Activated CD4-positive, alpha-beta T cell treated with anti-CD3 and anti-CD28 coated beads, Interleukin-2, amount 50 U/mL, for 16 hours (primary cell): Measurements from ENCODE around the gene SPATA13.
"Not testable (repeated sequence)": the region's sequence is repeated elsewhere in the genome, so short reads cannot be mapped to it uniquely, and the experiment has no call there.

Experiments
- DNase-seq: peaks from one replicate; pipeline ENCODE4 v3.0.0-alpha.2; 2020

The SPATA13 gene

DNA sequence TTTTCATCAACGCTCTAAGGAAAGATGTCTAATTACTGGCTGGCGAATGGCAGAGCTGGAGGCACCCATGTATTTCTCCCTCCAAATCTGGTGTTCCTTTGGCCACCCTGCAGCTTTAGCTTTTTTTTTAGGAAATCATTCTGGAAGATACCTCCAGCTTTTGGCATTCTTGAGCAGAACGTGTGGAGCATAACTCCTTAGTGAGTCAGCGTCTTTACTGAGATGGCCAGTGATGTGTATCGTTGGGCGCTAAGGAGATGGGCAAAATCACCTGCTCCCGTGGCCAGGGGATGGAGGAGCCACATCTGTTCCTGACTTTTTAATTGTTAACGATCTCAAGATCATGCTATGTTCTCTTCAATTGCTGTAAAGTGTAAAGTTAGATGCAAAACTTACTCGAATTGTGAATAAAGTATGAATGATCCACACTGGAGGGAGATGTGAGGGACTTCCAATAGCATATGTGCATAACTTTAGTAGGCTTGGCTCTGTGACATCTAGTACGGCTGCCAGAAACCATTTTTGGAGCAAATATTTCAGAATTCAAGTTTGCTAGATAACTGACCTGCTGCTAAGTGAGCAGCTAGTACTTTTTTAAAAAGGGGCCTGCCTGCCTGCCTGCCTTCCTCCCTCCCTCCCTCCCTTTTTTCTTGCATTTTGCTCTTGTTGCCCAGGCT lies 124.5 kb downstream of the SPATA13 start:
- no peak for DNase-seq

DNA sequence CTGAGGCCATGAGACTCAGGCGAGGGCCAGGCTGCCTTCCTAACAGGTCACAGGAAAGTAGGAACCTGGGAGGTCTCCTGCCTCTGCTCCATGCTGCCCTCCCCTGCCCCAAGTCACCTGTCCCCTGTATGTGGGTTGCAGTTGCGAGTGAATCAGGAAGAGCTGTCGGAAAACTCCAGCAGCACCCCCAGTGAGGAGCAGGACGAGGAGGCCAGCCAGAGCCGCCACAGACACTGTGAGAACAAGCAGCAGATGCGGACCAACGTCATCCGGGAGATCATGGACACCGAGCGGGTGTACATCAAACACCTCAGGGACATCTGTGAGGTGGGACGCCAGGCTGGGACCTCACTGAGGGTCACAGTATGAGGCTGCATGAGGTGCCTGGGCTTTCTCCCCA lies 126.1 kb downstream of the SPATA13 start:
- DNase-seq: no peak

DNA sequence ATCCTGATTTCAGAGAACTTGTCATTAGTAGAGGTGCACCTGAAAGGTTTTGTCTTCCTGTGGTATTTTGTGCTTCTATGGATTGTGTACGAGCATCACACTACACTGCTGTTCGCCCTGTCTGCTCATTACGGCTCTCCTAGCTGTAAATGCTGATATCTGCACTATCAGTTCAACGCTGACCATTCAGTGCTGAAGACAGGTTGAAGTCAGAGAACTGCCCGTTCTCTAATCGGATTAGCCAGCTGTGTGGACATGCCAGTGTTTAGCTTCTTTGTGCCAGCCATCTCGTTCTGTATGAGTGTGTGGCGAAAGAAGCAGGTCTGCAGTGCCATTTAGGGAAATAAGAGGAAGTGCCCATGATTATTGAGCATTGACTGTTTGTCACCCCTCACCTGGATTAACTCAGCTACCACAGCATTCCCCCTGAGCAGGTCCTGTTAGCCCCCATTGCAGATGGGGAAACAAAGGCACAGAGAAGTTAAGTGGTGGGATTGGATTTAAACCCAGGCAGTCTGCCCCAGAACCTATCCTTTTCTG lies 127.3 kb downstream of the SPATA13 start:
- DNase-seq: no peak

DNA sequence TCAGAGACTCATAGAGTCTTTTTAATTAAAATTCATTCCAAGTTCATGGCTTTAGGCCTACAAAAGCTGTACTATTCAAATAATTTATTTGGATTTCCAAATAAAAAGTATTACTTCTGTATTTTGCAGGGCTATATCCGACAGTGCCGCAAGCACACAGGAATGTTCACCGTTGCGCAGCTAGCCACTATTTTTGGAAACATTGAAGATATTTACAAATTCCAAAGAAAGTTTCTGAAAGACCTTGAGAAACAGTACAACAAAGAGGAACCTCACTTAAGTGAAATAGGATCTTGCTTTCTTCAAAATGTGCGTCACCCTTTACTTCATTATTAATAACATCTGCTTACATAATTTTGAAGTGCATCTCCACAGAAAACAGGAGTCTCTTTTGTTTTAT lies 128.3 kb downstream of the SPATA13 start:
- DNase-seq: no peak

DNA sequence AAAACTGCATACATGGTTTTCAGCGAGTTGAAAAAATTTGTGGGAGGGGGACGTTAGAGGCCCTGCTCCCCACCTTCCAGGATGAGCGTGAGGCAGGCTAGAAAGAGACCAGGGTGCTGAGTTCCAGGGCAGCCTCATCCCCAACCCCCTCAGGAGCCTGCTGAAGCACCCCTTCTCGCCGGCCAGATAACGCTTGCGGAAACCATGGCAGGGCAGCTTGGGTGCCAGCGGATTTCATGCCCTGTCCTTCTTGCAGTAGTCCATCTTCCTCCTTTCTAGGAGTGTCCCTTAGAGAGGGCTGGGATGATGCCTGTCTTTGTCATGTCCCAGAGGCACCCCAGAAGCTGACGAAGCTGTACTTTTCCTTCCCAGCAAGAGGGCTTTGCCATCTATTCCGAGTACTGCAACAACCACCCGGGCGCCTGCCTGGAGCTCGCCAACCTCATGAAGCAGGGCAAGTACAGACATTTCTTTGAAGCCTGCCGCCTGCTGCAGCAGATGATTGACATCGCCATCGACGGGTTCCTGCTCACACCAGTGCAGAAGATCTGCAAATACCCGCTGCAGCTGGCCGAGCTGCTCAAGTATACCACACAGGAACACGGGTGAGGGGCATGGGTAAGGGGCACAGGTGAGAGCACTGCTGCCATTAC lies 129.9 kb downstream of the SPATA13 start:
- DNase-seq: no peak

DNA sequence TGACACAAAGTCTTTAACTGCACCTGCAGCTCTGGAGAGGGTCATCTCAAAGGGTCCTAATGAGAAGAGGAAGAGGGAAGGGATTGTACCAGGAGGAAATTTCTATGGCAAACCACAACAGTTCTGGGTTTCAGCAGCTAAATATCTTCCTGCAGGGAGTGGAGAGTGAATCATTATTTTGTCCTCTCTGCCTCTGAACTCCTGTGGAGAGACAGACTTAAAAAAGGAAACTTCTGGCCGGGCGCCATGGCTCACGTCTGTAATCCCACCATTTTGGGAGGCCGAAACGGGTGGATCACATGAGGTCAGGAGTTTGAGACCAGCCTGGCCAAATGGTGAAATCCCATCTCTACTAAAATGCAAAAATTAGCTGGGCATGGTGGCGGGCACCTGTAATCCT lies 132.0 kb downstream of the SPATA13 start:
- DNase-seq: no peak

DNA sequence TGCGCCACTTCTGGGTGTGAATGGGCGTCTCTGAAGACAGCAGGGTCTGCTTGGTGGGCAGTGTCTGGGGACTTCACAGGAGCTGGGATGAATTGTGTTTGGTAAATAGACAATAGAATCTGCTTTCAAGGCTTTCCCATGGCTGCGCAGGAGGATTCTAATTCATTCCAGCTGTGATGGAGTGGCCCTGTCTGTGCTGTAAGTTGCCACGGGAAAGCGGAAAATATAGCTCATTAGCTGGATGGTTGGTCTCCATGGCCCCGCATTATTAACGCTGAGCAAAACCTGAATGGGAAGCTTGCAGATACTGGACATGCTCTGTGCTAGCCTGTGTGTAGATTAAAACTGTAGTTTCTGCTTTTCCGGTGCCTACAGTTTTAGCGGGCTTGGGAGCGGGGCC lies 133.2 kb downstream of the SPATA13 start:
- no peak for DNase-seq

DNA sequence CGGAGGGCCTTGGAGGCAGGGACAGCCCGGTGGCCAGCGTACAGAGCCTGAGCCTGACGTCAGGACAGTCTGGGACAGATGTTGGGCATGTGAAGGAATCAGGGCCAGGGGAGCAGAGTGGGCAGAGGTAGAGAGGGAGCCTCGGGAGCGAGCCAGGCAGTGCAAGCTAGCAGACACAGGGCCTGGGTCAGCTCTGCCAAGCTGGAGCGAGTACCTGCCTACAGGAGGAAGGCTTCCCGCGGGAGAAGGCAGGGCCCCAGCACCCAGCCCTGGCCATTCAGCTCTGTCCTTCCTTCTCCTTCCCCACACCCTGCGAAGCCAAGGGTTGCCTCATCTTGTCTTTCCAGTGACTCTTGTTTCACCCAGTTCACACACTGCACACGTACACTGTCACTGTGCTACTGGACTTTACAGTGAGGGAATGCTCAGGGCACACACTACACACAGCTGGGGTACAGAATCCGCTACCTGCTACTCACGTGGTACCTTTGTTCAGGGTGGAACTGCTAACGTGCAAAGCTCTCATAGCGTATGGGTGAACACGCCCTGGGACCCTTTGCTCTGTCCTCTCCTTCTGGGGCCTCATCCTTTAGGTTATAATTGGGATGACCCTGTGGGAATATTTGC lies 139.1 kb downstream of the SPATA13 start:
- no peak for DNase-seq

DNA sequence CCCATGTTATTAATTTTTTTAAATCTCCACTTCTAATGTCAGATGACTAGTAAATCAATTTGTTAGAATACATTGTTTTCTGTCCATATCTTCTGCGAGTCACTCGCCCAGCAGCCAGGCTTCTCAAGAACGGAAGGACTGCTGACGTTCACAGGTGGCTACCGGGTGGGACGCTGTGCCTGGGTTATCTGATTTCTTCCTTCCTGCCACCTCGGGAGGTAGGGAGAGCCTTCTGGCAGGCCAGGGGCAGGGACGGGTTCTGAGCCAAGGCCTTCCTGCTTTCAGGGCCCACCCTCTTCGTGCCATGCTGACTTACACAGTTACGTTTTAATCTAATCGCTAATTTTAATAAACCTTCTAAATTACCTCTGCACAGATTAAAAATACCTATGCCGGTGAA lies 140.9 kb downstream of the SPATA13 start:
- DNase-seq: no peak

DNA sequence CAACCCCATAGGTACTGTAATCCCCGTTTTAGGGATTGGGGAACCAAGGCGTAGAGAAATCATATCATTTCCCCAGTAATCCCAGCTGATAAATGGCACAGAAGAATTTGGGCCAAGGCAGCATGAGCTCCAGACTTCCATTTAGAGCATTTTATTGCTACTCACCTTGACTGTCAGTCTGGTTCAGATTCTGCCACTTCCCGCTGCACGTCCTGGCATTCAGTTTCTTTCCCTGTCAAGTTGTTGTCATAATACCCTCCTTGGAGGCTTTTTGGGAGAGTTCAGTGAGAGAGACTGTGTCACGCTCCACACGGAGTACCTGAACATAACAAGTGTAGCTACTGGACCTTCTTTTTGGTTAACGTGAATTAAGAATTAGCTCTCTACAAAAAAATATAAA lies 141.4 kb downstream of the SPATA13 start:
- no peak for DNase-seq

DNA sequence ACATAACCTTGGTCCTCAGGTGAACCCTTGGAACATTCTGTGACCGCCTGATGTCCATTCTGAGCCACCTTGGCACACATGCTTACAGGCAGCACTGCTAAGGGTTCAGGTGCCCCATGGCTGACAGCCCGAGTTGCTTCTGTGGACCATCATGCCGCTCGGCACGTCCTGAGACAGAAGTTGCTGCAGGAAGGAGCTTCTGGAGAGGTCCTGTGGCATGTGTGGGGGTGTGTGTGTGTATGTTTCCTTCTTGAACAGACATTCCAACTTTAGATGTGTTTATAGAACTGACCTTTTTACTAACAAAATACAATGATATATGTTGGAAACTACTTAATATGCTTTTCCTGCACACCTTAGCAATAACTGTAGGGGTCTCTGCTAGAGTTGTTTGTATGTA lies 144.1 kb downstream of the SPATA13 start:
- DNase-seq: no peak

DNA sequence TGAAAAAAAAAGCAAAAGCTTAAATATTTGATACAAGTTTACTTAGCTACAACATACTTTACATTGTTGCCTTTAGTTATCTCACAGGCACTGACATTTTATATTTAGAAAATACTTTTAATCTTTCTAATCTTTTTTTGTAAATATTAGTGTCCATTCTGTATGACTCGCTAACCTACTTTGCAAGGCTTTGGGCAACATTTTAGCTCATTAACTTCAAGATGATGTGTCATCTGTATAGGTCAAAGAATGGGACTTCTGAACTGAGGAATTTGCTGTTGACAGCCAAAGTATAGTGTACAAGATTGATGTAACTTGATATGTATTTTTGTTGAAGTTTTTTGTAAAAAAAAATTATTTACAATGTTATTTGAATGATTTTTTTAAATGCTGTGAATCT lies 146.1 kb downstream of the SPATA13 start:
- no peak for DNase-seq

DNA sequence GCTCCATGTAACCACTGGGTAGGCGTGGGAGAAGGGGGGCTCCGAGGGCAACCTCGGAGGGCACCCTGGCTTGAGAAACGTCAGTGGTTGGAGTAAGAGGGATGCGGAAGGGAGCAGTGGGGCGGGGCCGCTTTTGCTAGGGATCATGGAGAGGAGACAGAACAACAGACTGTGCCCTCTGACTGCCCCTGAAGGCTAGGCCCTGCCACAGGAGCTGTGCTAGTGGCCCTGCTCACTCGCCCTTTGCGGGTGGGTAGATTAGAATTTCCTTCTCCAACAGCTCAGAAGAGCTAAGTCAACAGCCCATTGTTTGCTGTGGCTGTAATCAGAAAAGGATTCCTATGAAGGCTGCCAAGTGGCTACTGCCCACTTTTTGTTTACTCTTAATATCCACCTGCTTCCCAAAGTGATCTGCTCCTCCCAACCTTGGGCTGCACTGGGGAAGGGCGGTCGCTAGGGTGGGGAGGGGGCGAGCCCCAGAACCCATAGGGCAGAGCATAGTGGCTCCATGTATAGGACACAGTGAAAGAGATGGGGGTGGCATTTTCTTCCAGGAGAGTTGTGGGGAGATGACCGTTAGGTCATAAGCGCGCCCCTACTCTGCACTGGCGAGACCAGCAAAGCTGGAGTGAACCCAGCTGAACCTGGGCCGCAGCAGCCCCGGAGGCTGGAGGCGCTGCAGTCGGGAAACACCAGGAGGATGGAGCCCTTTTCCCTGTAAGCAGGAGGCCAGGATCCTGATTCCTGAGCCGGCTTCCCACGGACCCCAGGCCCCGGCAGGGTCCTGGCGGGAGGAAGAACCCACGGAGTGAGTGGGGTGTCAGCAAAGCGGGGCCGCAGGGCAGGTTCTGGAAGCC lies 146.9 kb downstream of the SPATA13 start:
- no peak for DNase-seq

DNA sequence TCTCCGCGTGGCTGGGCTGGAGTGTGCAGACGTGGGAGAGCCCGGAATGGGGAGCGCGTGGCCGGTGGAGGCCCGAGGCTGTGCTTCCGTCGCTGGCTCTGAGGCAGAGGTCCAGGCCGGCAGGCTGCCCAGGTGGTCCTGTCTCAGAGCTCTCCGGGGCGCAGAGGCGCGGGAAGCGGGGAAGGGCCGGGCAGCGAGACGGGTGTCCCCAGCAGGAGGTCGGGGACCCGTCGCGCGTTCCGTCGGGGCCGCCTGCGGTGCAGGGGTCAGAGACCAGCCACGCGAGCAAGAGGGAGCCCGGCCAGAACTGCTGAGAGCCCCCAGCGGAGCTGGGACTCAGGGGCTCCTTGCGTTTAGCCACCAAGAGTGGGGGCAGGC lies 147.5 kb downstream of the SPATA13 start:
- no peak for DNase-seq

DNA sequence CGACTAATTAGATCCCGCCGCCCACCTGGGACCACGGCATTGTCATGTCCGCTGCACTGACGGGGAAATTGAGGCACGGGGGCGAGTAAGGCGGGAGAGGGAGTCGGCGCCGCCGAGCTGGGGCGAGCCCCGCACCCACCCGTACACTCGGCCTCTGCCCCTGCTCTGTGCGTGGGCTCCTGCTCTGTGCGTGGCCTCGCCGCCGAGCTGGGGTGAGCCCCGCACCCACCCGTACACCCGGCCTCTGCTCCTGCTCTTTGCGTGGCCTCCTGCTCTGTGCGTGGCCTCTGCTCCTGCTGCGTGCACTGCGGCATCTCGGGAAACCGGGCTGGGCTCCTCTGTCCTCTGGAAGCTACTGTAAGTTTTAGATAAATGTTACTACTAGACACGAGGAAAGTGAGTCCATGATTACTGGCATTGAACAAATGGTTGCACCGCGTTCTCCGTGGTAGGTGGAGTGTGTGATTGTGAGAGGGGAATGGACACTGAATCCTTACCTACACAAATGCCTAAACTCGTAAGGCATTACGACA lies 148.0 kb downstream of the SPATA13 start:
- DNase-seq: no peak

DNA sequence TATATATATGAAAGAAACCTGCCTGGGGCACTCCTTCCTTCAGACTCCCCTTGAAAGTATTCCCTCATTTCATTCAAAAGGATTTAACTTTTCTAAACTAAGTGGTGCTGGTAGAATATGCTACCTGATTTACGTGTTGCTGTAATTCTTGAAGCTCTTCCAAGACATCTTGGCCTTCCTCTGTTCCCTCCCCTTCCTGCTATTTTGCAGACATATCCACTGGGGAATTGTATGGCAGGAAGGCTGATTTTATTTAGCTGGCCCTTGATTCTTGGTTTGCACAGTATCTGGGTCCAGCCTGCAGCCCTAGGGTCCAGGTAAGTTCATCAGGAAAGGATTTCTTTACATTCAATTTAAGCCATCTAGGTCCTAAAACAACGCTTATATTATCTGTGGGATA lies 148.8 kb downstream of the SPATA13 start, which contains the start of gene C1QTNF9:
Gene C1QTNF9 (plus strand): TSS at position 281 of the 400 bp plus-strand sequence. CDS start 6,424 bp downstream, outside the sequence.
- DNase-seq: not testable (repeated sequence)

DNA sequence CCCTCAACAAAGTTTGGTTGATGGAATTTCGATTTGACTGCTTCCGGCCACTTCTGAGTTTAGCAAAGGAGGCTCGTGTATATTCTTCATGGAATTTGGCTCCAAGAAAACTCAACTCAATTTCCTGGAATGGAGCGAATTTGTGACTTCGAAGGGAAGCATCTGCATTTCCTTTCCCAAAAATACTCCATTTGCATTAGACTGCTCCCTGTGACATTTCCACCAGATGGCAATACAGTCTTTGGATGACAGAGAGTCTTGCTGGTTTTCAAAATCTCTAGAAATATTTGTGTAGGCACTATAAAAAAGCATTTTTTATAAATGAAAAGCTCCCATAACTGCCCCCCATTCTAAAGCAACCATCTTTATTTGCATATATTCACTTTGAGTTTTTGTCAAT lies 152.9 kb downstream of the SPATA13 start:
- no peak for DNase-seq

DNA sequence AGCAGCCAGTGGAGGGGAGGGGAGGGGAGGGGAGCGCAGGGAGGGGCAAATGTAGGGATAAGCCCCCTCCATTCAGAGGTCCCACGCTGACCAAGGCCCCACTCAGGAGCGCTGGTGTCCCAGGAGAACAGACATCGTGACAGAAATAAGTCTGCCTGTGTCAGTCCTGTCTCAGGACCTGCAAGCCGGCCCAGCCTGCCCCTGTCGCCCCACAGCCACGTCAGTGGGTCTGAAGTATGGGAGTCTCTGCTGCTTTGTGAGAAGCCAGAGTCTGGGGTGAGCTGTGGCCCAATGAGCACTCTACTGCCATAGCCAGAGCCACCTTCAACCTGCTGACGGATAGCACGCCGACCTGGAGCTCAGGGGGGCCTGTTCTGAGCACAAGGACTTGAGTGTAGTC lies 157.3 kb downstream of the SPATA13 start:
- DNase-seq: not testable (repeated sequence)

DNA sequence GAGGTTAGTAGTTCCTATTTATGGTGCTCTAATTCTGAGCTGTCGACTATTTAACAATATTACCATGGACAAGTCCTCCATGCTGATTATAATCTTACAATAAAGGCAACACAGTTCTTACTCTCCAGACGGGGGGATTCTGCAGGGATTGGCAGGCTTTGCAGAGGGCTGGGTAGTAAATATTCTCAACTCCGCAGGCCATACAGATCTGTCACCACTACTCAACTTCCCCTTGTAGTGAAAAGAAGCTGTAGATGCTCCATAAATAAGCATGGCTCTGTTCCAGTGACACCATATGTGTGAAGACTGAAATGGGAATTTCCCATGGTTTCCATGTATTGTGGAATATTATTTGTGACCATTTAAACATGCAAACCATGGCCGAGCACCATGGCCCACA lies 158.4 kb downstream of the SPATA13 start:
- DNase-seq: not testable (repeated sequence)

DNA sequence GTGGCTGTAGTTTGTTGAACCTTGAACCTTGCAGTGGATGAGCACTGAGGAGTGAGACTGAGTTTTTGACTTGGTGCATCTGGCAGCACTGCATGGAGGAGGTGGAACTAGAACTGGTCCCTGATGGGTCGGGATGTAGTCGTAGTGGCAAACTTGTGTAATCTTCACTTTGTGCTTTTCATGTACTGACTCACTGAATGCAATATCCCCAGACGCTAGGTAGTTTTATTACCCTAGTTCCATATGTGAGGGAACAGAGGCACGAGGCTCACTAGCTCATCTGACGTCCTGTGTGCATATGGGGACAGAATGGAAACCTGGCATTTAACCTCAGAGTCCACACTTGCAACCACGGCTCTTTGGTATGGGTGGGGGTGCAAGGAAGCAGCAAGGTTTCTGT lies 159.1 kb downstream of the SPATA13 start:
- DNase-seq: not testable (repeated sequence)

DNA sequence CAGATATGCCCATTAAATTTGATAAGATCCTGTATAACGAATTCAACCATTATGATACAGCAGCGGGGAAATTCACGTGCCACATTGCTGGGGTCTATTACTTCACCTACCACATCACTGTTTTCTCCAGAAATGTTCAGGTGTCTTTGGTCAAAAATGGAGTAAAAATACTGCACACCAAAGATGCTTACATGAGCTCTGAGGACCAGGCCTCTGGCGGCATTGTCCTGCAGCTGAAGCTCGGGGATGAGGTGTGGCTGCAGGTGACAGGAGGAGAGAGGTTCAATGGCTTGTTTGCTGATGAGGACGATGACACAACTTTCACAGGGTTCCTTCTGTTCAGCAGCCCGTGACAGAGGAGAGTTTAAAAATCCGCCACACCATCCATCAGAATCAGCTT lies 160.9 kb downstream of the SPATA13 start:
- not testable (repeated sequence) for DNase-seq

DNA sequence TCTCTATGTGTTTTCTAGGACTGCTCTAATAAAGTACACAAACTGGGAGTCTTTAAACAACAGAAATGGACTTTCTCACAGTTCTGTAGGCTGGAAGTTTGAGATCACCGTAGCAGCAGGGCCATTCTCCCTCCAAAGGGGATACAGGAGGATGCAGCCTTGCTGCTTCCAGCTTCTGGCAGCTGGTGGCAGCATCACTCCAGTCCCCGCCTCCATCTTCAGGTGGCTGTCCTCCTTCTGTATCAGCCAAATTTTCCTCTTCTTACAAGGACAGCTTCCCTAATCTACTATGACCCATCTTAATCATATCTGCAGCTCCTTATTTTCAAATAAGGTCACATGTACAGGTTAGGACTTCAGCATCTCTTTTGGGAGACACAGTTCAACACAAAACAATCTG lies 161.9 kb downstream of the SPATA13 start:
- DNase-seq: not testable (repeated sequence)
